ES-I3 (cell line): ENCODE measurements around the gene CD164L2.
A peak's percentile ranks its signal among the peaks of the same experiment; 100 is the strongest.

ENCODE experiments used
- H3K36me3 ChIP-seq: 2 replicates; pipeline ENCODE4 v1.6.1; 2013; ENCODE audit warnings: mild to moderate bottlenecking, low read length, control low read depth, moderate library complexity; ENCODE audit not compliant: insufficient read depth
- H3K4me1 ChIP-seq: 2 replicates; pipeline ENCODE4 v1.6.1; 2013; ENCODE audit warnings: mild to moderate bottlenecking, control low read depth, low read length; ENCODE audit not compliant: insufficient read depth
- H3K9ac ChIP-seq: 2 replicates; pipeline ENCODE4 v1.6.1; 2013; ENCODE audit warnings: low read depth, mild to moderate bottlenecking, low read length, moderate library complexity
- H3K9me3 ChIP-seq: 2 replicates; pipeline ENCODE4 v1.6.1; 2013; ENCODE audit warnings: mild to moderate bottlenecking, low read length, moderate library complexity; ENCODE audit not compliant: control insufficient read depth, insufficient read depth

CD164L2 gene

DNA sequence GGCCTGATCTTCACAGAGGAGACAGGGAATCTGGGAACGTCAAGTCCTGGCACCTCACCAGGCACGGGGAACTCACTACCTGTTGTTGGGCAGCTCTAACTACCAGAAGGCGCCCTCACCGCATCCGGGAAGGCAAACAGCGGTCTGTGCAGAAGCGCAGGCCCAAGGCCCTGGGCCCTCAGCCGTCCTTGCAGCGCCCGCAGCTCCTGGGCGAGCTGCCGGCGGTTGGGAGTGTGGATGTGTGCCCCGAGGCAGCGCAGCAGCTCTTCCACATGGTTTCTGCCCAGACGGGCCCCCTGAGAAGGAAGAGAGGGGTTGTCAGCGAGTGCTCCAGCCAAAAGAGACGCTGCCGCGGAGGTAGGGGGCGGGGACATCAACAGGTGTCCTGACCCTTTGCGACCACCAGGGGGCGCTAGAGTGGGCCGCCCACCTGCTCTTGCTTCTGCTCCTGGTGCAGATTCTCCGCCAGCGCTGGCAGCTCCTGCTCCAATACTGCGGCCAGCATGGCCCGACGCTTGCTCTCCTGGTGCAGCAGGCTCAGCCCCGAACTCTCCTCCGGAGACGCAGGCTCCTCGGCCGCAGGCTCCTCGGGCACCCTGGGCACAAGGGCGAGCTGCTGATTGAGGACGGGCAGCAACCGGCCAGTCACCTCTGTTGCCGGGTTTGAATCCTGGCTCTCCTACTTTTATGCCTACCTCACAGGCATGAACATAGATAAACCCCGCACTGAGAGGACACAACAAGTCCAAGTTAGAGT lies 25.7 kb downstream of the CD164L2 start:
- H3K36me3 ChIP-seq = no peaks in the 10 kb centered on the region
- no peaks in the 10 kb centered on the region for H3K9me3 ChIP-seq
- H3K9ac ChIP-seq = peak overlapping the region; percentile 35; the same call in 1 of the 2 replicates
- peaks cover 15% of the 10 kb centered on the region; the same call in 1 of the 2 replicates for H3K4me1 ChIP-seq

DNA sequence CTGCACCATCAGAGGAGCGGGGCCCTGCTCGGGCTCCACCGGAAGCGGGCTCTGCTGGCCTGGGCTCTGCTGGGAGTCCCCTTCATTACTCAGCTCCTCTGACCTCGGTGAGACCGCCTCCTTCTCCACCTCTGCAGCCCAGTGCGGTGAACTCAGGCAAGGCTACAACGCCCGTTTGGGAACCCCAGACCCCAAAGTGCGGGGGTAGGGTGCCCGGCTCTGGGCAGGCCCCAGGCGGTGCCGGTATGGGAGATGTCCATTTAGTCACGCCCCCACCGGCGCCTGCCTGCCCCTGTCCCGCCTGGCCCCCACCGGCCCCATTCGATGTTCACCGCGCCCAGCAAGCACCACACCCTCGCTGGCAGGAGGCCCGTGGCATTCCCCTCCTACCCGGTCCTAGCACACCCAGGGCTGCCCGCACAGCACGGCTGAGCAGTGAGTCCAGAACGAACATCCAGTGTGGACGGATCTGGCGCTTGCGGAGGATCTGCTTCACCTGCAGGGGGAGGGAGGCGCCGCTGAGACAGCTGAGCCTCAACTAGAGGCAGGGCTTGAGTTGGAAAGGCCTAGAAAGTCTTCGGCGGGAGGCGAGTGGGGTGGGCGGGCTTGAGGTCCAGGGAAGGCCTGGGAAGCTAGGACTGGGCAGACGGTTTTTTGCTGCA lies 26.4 kb downstream of the CD164L2 start:
- peaks cover 15% of the 10 kb centered on the region; the same call in 1 of the 2 replicates for H3K4me1 ChIP-seq

DNA sequence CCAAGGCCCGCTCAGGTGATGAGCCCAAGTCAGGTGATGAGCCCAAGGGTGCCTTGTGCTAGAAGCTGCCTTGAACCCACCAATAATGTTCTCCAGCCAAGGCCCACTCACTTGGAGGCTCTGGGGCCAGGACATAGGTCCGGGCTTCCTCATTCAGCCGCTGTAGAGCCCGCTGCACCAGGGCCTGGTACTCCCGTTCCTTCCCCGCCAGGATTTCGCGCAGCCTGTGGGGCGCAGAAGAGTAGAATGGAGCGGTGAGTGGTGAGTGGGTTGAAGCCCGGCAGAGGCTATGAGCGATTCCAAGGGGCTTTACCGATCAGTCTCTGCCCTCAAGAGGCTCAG lies 26.9 kb downstream of the CD164L2 start:
- H3K4me1 ChIP-seq = peaks cover 15% of the 10 kb centered on the region; the same call in 1 of the 2 replicates
- no peaks in the 10 kb centered on the region for H3K9me3 ChIP-seq
- H3K36me3 ChIP-seq = no peaks in the 10 kb centered on the region
- H3K9ac ChIP-seq = no peak overlapping the region

More for the DNA sequence above, 26.4 kb downstream of the CD164L2 start:
- Histone ChIP-seq H3K36me3 (no peaks in the 10 kb centered on the region), H3K9me3 (no peaks in the 10 kb centered on the region), H3K9ac (peak overlapping the region; percentile 35; the same call in 1 of the 2 replicates)

DNA sequence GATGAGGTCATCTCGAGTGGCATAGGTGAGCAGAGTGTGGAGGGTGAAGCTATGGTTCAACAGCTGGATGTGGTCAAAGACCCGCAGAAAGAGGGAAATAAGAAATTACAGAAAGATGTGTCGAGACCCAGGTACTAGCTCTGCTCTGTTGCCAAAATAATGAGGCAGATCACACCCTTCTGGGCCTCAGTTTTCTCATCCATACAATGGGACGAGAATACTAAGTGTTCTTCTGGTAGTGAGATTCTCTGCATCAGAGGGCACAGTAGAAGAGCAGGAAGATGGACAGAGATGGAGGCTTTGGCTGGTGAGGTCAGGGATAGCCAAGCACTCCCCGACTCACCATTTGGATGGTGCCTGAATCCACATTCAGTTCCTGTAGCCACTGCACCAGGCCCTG lies 27.4 kb downstream of the CD164L2 start:
- no peaks in the 10 kb centered on the region for H3K36me3 ChIP-seq
- peaks cover 15% of the 10 kb centered on the region; the same call in 1 of the 2 replicates for H3K4me1 ChIP-seq
- H3K9me3 ChIP-seq = no peaks in the 10 kb centered on the region
- no peak overlapping the region for H3K9ac ChIP-seq

DNA sequence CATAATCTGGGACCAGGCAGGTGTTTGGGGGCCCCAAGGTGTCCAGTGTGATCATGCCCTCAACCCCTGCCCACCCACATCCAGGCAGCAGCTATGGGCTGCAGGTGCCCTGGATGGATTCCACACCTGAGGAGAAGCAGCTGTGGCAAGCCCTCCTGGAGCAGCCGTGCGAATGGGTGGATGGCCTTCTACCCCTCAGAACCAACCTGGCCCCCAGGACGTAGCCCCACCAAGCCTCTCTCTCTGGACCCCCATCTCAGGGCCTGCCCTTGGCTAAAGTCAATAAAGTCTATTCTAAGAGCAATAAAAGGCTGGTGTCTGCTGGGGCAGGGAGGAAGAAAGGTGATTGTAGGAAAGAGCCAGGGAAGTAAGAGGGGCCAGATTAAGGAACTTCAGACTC lies 29.5 kb downstream of the CD164L2 start:
- no peaks in the 10 kb centered on the region for H3K36me3 ChIP-seq

DNA sequence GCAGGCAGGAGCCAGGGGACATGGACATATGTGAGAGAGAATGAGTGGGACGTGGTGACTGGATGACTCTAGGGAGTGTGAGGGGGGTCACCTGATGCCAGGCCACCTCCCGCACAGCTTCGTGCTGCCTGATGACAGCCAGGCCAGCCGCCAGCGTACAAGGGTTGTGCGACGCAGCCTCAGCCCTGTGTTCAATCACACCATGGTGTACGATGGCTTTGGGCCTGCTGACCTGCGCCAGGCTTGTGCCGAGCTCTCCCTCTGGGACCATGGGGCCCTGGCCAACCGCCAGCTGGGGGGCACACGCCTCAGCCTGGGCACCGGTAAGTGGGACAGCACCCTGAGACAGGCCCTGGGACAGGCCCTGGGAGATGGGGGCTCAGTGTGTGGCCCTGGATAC lies 30.0 kb downstream of the CD164L2 start:
- Histone ChIP-seq H3K4me1 (peaks cover 8% of the 10 kb centered on the region; the same call in 1 of the 2 replicates), H3K36me3 (no peaks in the 10 kb centered on the region), H3K9me3 (no peaks in the 10 kb centered on the region), H3K9ac (no peak overlapping the region)

More for the DNA sequence above, 29.5 kb downstream of the CD164L2 start:
- Histone ChIP-seq H3K9ac (no peak overlapping the region), H3K4me1 (peaks cover 8% of the 10 kb centered on the region; the same call in 1 of the 2 replicates), H3K9me3 (no peaks in the 10 kb centered on the region)

DNA sequence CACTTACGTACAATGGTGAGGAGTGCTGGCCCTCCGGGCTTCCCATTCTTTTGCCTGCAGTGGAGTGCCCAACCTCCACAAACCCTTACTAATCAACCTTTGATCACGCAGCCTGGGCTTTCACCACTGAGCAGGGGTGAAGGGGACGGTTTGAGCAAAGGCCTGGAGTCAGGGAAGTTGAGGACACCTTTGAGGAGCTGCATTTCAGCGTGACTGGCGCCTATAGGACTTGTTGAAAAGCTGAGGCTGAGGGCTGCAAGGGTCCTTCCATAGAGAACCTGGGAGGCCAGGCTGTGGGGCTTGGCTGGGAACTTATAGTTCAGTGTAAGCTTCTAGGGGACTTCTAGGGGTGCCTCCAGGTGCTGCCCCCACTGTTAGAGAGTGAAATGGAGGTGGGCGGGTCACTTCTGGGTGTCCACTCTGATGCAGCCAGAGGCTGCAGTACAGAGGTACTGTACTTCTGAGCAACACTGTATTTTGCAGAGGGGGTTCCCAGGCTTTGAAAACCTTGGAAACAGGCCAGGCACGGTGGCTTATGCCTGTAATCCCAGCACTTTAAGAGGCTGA lies 31.5 kb downstream of the CD164L2 start:
- peak overlapping the region; percentile 60 for H3K9ac ChIP-seq
- no peaks in the 10 kb centered on the region for H3K9me3 ChIP-seq
- H3K4me1 ChIP-seq = peaks cover 16% of the 10 kb centered on the region; the same call in 1 of the 2 replicates
- H3K36me3 ChIP-seq = no peaks in the 10 kb centered on the region

DNA sequence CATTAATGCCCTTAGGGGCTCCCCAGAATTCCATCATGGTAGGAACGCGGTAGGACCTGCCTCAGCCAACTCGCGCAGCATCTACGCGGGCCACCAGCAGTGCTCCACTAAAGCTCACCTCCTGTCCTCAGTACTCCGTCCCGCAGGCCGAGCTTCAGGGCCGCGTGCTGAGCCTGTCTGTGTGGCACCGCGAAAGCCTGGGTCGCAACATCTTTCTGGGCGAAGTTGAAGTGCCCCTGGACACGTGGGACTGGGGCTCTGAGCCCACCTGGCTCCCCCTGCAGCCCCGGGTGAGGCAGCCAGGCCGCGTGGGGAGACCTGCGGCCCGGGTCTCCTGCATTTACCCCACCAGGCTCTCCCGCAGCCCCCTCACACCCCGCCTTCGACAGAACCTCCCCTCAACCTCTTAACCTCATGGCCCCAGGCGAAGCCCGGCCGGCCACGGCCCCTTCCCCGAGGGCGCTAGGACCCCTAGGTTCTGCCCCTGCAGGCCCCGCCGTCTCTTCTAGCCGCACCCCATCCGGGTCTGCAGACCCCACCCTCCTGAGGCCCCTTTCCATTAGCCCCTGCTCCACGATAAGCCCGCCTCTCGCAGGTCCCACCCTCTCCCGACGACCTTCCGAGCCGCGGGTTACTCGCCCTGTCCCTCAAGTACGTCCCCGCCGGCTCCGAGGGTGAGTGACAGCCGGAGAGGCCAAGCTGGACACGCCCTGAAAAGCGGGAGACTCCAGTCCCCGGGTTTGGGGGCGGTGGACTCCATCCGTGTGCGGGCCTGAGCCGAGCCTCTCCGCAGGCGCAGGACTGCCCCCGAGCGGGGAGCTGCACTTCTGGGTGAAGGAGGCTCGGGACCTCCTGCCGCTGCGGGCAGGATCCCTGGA lies 32.2 kb downstream of the CD164L2 start:
- Histone ChIP-seq H3K9me3 (no peaks in the 10 kb centered on the region), H3K9ac (peak overlapping the region; percentile 60), H3K4me1 (peaks cover 11% of the 10 kb centered on the region; the same call in 1 of the 2 replicates), H3K36me3 (no peaks in the 10 kb centered on the region)

DNA sequence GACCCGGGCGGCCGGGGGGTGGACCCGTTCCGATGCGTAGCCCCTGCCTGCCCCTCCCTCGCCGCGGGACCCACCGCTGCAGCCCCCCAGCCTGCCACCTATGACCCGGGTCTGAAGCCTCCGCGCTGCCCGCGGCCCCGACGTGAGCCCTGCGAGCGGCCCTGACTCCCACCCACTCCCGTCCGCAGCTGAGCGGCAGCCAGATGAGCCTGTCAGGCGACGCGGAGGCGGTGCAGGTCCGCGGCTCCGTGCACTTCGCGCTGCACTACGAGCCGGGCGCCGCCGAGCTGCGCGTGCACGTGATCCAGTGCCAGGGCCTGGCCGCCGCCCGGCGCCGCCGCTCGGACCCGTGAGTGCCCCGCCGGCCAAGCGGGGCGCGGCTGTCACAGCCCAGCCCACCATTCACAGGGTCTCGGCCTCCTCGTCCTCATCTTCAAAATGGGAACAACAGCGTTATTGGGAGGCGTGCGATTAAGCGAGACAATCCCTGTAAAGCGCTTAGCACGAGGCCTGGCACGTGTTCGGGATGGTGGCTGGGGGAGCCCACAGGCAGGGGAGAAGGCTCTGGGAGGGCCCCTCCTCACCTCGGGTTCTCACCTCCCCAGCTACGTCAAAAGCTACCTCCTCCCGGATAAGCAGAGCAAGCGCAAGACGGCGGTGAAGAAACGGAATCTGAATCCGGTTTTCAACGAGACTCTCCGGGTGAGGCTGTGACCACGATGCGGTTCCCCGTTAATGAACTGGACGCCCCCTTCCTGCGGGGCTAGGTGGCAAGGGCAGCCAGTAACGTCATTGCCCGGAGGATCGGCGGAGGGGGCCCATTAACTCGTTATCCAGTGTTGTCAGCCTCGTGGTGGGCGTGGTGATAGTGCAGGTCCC lies 33.1 kb downstream of the CD164L2 start:
- H3K36me3 ChIP-seq = no peaks in the 10 kb centered on the region
- peaks cover 11% of the 10 kb centered on the region; the same call in 1 of the 2 replicates for H3K4me1 ChIP-seq
- no peaks in the 10 kb centered on the region for H3K9me3 ChIP-seq
- H3K9ac ChIP-seq = peak overlapping the region; percentile 41

DNA sequence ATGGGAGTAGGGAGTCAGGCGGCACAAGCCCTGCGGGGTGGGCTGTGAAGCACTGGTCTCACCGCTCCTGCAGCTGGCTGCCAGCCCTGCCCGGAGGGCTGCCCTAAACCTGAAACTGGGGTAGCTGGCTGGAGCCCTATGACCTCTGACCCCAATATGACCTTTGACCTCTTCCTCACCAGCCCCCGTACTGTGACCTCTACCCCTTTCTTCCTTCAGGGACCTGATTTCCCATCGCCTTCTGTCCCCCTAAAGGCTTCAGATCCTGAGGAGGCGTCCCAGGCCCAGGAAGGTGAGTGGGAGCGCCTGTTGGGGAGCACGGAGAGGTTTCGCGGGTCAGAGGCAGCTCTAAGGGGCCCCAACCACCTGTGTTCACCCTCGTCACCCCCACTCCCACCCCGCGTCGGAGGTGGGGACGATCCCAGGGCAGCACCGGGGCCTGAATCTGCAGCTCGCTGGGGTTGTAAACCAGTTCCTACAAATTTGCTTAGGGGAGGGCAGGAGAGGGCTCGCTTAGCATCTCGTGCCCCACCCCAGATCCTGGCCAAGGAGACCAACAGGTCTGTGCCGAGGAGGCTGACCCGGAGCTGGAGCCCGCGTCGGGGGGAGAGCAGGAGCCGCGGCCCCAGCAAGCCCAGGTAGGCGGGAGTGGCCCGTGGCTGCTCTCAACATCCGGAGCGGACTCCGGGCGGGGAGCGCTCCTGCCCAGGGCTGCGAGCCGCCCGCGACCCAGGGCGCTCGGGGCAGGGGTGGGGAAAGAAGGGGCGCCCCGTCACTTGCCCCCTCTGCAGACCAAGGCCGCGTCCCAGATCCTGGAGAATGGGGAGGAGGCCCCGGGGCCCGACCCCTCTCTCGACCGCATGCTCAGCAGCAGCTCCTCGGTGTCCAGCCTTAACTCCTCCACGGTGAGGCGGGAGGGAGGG lies 34.0 kb downstream of the CD164L2 start:
- no peaks in the 10 kb centered on the region for H3K36me3 ChIP-seq
- no peaks in the 10 kb centered on the region for H3K9me3 ChIP-seq
- peak overlapping the region; percentile 41 for H3K9ac ChIP-seq
- H3K4me1 ChIP-seq = peaks cover 11% of the 10 kb centered on the region; the same call in 1 of the 2 replicates

DNA sequence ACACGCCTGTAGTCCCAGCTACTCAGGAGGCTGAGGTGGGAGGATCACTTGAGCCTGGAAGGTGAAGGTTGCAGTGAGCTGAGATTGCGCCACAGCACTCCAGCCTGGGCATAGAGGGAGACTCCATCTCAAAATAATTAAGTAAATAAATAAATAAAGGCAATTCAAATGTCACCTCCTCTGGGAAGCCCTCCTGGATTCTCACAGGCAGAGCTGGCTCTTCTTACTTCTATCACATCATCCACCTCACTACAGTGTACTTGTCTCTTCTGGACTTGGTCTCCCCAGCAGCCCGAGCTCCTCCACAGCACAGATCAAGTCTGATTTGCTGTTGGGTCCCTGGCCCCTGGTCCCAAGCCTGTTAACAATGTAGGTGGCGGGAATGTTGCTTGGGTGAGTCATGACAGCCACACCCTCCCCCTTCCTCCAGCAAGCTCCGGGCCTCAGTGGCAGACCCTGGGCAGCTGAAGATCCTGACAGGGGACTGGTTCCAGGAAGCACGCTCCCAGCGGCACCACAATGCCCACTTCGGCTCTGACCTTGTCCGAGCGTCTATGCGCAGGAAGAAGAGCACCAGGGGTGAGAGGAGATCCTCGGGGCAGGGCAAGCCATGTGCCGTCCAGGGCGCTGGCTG lies 36.0 kb downstream of the CD164L2 start:
- Histone ChIP-seq H3K9ac (no peak overlapping the region), H3K9me3 (no peaks in the 10 kb centered on the region), H3K4me1 (peaks cover 24% of the 10 kb centered on the region; the same call in 1 of the 2 replicates), H3K36me3 (no peaks in the 10 kb centered on the region)

DNA sequence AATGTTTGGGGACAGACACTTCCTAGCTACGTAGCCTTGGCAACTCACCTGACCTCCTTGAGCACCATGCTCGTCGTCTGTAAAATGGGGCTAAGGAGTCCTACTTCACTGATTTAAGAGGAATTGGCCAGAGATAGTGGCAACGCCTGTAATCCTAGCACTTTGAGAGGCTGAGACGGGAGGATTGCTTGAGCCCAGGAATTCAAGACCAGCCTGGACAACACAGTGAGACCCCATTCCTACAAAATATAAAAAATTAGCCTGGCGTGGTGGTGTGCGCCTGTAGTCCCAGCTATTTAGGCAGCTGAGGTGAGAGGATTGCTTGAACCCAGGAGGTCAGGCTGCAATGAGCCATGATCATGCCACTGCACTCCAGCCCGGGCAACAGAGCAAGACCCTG lies 36.8 kb downstream of the CD164L2 start:
- peaks cover 27% of the 10 kb centered on the region; the same call in 1 of the 2 replicates for H3K4me1 ChIP-seq
- H3K9ac ChIP-seq = no peak overlapping the region
- H3K36me3 ChIP-seq = no peaks in the 10 kb centered on the region
- H3K9me3 ChIP-seq = no peaks in the 10 kb centered on the region
